ENCODE results near the gene GGNBP2. TPM values are rescaled to one million over a fixed set of nuclear protein-coding genes. Genes with fewer than 3 reads are reported as not detected.
A peak's percentile ranks its signal among the peaks of the same experiment; 100 is the strongest.

The GGNBP2 gene
- total RNA-seq, 1 experiment from 2014 or later, result 60.1 TPM

- no peak for DNase-seq (ENCODE audit: low read depth)
These were observed 8.7 kb downstream of the GGNBP2 start for GRCh38 chr17:36553459-36553858.

- DNase-seq (ENCODE audit: low read depth), result no peak
These were observed 21.4 kb downstream of the GGNBP2 start for GRCh38 chr17:36566081-36566480.

DNA sequence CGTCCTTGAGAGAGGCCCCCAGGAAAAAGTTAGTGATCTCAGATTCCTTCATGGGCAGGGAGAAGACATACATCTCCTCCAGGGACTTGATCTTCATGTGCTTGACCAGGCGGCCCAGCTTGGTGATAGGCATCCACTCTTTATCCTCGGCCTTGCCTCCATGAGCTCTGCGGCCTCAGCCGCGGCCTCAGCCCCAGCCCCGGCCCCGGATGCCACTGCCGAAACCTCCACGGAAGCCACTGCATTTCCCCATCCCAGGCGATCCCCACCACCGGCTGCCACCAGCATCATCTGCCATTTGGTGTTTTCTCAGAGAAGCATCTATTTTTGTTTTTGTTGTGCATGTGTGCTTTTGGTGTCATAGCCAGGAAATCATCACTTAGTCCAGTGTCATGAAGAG is 30.3 kb downstream of the GGNBP2 start:
- DNase-seq (ENCODE audit: low read depth), result no peak

DNA sequence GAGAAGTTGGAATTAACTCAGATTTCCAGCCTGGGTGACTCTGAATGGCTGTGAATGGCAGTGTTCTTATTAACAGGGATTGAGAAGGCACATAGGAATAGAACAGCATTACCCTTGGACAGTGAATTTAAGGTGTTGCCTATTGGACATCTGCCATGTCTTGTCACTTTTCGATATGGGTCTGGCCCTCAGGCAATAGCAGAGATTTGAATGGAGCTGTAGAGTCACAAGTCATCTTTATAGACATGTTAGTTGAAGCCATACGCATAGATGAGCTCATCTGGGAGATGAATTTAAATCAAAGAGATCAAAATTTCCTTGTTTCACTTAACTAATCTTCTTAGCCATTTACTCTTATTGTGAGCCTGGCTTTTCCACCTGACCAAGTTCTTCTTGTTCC is 32.1 kb downstream of the GGNBP2 start:
- DNase-seq (ENCODE audit: low read depth), result no peak

DNA sequence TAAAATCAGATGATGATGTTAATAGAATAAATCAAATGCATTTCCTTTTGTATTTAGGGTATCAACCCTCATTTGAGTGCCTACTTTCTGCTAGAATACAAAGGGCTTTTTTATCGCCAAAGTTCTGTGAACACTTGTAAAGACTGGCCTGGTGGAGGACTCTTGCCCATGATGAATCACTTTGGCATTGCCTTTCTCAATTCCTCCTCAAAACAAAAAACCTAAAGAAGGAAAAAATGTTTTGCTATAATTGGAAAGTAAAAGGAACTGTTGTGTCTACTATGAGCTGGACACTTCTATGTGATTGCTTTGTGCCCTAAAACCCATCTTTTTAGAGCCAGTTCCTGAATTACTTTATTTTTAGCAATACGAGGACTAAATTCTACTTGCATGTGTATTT is 34.0 kb downstream of the GGNBP2 start:
- no peak for DNase-seq (ENCODE audit: low read depth)

DNA sequence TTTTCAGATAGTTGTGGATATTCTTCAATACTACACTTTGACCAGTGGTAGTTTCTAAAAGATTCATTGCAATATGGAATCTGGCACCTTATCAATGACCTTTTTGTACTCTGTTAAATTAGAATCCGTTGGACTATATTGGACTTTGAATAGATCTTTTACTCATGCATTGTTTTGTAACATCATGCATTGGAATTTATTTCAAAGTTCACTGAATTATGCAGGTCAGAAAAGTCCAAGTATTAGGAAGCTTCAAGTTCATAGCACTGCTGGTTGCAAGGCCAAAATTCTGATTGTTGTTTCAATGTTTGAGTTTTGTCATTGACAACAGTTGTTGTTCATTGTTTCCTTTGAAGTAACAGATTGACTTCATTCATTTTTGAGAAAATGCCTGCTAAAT is 39.1 kb downstream of the GGNBP2 start:
- no peak for DNase-seq (ENCODE audit: low read depth)

GRCh38 chr17:36586138-36586537 is 41.4 kb downstream of the GGNBP2 start:
- DNase-seq (ENCODE audit: low read depth), result no peak

- DNase-seq (ENCODE audit: low read depth), result peak; percentile 64
These were observed 45.4 kb downstream of the GGNBP2 start for GRCh38 chr17:36590082-36590481.

GRCh38 chr17:36591434-36592315 is 47.0 kb downstream of the GGNBP2 start, which contains the start of gene DHRS11:
TSS of gene DHRS11 (plus strand) at chr17:36591879. CDS start at chr17:36592010, 131 bp downstream.
- DNase-seq (ENCODE audit: low read depth), result peak; percentile 73

GRCh38 chr17:36592316-36592715 is 47.6 kb downstream of the GGNBP2 start:
- peak; percentile 23 for DNase-seq (ENCODE audit: low read depth)

GRCh38 chr17:36592716-36593321 is 48.1 kb downstream of the GGNBP2 start:
- DNase-seq (ENCODE audit: low read depth), result no peak

- DNase-seq (ENCODE audit: low read depth), result no peak
These were observed 49.1 kb downstream of the GGNBP2 start for GRCh38 chr17:36593656-36594316.

DNA sequence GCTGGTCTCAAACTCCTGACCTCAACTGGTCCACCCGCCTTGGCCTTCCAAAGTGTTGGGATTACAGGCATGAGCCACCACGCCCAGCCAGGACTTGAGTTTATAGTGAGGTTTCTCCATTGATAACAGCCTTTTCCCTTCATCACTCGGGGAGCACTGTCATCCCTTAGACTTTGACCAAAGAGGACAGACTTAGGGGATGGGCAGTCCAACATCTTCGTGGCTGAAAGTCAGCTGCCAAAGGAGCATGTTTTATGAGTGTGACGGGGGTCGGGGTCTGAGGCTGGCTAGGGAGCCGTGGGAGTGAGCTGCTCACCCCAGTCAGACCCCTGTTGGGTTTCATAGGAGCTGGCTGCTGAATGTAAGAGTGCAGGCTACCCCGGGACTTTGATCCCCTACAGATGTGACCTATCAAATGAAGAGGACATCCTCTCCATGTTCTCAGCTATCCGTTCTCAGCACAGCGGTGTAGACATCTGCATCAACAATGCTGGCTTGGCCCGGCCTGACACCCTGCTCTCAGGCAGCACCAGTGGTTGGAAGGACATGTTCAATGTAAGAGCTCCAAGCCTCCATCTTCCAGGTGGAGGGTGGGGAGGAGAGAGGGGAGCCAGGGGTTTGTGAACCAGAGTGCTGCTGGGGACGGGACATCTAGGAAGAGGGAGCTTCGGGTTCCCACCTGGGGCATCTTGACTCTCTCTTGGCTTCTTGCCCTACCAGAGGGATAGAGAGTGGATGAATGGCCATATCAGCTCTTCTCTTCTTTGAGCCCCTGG is 50.1 kb downstream of the GGNBP2 start:
- no peak for DNase-seq (ENCODE audit: low read depth)

DNA sequence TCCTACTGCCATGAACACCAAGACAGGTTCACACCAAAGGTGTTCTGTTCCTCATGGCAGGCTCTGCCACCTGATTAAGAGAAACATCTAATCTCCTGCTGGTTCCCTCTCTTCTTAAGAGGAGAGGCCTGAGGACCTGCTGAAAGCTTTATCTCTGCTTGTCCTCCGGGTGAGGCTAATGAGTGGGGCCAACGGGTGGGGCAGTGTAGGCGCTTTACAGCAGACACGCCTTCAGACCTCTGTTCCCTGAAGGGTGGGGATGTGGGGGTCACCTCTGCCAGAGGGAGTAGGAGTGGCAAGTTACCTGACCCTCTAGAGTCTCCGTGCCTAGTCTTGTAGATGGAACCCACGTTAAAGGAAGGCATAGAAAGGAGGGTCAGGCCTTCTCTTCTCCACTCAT is 52.5 kb downstream of the GGNBP2 start:
- no peak for DNase-seq (ENCODE audit: low read depth)

GRCh38 chr17:36597866-36598777 is 53.4 kb downstream of the GGNBP2 start:
- no peak for DNase-seq (ENCODE audit: low read depth)

DNA sequence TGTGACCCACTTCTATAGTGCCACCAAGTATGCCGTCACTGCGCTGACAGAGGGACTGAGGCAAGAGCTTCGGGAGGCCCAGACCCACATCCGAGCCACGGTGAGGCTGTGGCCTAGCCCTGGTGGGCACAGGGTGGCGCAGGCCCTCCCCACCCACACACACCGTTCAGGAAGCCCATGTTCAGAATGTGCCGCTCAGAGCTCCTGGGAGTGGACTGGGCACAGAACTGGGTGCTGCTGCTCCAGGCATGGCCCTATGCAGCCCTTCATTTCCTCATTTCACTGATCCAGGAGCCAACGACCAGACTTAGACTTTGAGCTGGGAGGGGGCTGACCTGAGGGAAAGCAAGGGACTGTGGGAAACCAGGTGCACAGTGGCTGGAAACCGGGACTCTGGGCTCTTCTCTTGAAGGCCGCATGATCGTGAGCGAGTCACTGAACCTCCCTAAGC is 54.3 kb downstream of the GGNBP2 start:
- DNase-seq (ENCODE audit: low read depth), result no peak

- no peak for DNase-seq (ENCODE audit: low read depth)
These were observed 55.0 kb downstream of the GGNBP2 start for GRCh38 chr17:36599546-36600250.

- DNase-seq (ENCODE audit: low read depth), result no peak
These were observed 55.7 kb downstream of the GGNBP2 start for GRCh38 chr17:36600465-36600864.

DNA sequence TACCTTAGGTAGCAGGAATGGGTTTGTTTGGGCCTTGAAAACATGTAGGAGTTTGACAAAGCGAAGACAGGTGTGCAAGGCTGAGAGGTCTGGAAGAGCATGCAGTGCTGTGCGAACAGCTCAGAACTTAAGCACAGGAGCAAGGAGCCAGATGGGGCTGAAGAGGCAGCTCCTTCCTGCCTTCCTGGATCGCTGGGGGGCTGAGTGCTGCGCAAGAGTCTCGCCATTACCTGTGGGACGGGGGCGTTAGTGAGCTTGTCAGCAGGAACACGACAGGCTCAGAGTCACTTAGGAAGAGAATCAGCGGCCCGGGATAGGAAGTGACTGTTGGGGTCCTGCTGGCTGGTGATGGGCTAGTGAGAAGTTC is 56.2 kb downstream of the GGNBP2 start:
- DNase-seq (ENCODE audit: low read depth), result no peak

All from LHCN-M2 (cell line).